Measurements from ENCODE around the gene HOXB4.

The HOXB4 gene

DNA sequence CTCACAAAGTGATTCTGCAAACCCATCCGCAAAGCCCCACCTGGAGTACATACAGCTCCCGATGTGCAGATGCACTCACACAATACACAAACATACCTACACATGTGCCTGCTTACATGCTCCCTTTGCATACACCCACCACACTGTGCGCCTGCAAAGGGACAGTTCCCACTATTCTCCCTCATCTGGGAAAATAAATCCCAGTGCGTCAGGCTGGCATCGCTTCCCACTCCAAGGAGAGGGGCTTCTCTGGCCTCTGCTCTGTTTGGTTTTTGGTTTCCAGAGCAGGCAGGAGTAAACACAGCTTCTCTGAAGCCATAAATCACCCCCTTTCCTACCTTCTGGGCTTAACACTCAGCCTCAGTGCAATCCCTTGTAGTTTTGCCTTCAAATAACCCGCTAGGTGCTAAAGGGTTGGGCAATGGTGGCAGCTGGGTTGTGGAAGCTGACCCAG, 14.7 kb downstream of the HOXB4 start:
- no peak for TF ChIP-seq CTCF (conservative IDR thresholded peaks at IDR 0.05; ENCODE audit: low read length)
- H3K4me3 ChIP-seq (ENCODE audit: low read length), result peak overlapping the region; percentile 60
- no peak for DNase-seq (ENCODE audit: low read depth)

GRCh38 chr17:48562934-48563333, 15.2 kb downstream of the HOXB4 start:
- no peak for TF ChIP-seq CTCF (conservative IDR thresholded peaks at IDR 0.05; ENCODE audit: low read length)
- peak overlapping the region; percentile 60 for H3K4me3 ChIP-seq (ENCODE audit: low read length)
- DNase-seq (ENCODE audit: low read depth), result no peak

GRCh38 chr17:48561884-48562810, 16.0 kb downstream of the HOXB4 start:
- DNase-seq (ENCODE audit: low read depth), result peak; percentile 60
- peak; percentile 50 for TF ChIP-seq CTCF (conservative IDR thresholded peaks at IDR 0.05; ENCODE audit: low read length)
- peak overlapping the region; percentile 60 for H3K4me3 ChIP-seq (ENCODE audit: low read length)

DNA sequence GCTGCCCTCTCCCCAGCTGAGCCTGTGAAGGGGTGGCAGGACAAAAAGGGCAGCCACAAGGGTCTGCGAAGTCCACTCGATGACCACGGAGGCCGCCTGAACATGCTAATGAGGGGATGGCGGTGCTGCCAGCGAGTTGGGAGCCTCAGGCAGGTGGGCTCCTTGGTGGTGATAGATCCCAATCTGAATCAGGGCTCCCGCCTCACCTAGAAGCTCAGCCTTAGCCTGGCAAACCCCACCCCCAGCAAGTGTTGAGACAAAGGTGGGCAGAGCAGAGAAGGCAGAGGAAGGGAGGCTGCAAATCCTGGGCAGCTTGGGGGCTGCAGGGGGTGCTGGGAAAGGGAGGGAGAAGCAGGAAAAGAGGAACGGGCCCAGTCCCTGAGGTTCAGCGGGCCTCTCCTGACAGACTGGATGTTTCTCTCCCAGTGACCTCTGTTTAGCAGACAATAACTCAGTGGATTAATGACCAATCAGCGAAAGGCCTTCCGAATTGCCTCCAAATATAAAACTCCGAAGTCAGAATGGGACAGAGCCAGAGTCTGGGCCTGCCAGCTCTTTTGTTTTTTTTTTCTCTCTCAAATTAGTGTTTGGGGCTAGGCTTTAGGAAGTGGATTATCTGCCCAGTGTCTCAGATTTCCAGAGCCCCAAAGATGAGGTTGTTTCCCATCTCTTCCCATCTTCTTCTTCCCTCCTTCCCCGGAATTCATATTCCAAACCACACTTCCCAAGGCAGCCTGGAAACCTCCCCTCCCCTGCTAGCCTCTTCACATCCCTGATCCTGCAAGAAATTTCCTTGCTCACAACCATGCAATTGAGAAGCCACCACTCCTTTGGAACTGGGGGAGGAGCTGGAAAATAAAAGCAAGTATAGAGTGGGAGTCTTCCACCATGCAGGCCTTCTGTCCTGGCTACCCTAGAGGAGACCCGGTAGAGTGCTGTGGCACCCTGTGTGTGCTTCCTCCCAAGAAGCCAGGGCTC, 18.0 kb downstream of the HOXB4 start:
- no peak for TF ChIP-seq CTCF (conservative IDR thresholded peaks at IDR 0.05; ENCODE audit: low read length)
- DNase-seq (ENCODE audit: low read depth), result no peak
- H3K4me3 ChIP-seq (ENCODE audit: low read length), result no peak overlapping the region

- TF ChIP-seq CTCF (conservative IDR thresholded peaks at IDR 0.05; ENCODE audit: low read length), result no peak
- DNase-seq (ENCODE audit: low read depth), result no peak
These were observed 18.9 kb downstream of the HOXB4 start for GRCh38 chr17:48559122-48559839.

GRCh38 chr17:48558831-48559121, 19.4 kb downstream of the HOXB4 start:
- peak overlapping the region; percentile 20 for H3K4me3 ChIP-seq (ENCODE audit: low read length)
- no peak for TF ChIP-seq CTCF (conservative IDR thresholded peaks at IDR 0.05; ENCODE audit: low read length)
- no peak for DNase-seq (ENCODE audit: low read depth)

More at GRCh38 chr17:48559122-48559839, 18.9 kb downstream of the HOXB4 start:
- peak overlapping the region; percentile 9 for H3K4me3 ChIP-seq (ENCODE audit: low read length)
